Activated CD4-positive, alpha-beta T cell treated with anti-CD3 and anti-CD28 coated beads for 24 hours (primary cell): ENCODE results near the gene THEM5.

Source experiments
- DNase-seq, 2 donors: peaks; one replicate each; pipeline ENCODE4 v3.0.0-alpha.2; 2020; ENCODE audit warnings: low read depth in 2 of 2

THEM5 gene

DNA sequence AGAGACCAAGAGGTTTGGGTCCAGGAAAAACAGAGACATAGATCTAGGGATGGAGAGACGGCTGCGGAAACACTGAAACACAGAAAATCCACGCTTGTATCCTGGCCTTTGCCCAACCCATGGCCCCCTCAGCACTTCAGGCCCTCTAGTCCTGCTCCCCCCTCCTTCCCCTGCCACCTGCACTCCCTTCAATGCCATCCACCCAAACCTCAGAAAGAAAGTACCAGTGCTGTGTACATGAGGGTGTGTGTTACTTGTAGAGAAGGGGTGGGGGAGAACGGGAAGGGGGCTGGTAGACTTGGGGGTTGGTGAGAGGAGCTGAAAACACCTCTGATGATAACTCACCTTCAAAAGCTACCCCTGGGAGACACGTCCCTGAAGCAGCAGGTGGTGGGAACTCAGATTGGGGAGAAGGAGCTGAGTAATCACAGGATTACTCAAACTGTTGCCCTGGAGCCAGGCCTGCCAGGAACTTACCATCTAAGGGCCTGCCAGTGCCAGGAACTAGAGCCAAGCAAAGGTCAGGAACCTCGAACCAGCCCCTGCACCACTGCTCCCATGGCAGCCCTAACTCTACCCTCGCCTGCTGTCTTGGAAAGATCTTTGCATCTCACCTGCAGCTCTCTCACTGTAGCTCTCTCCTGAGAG, 33.4 kb downstream of the THEM5 start:
- DNase-seq, result no peak

GRCh38 chr1:151819227-151819835, 34.2 kb downstream of the THEM5 start:
- no peak for DNase-seq

- DNase-seq, result no peak
Observed at GRCh38 chr1:151817353-151817730, 36.2 kb downstream of the THEM5 start.

GRCh38 chr1:151816548-151817352, 36.8 kb downstream of the THEM5 start:
- DNase-seq, result no peak

GRCh38 chr1:151815716-151816327, 37.7 kb downstream of the THEM5 start:
- no peak for DNase-seq

DNA sequence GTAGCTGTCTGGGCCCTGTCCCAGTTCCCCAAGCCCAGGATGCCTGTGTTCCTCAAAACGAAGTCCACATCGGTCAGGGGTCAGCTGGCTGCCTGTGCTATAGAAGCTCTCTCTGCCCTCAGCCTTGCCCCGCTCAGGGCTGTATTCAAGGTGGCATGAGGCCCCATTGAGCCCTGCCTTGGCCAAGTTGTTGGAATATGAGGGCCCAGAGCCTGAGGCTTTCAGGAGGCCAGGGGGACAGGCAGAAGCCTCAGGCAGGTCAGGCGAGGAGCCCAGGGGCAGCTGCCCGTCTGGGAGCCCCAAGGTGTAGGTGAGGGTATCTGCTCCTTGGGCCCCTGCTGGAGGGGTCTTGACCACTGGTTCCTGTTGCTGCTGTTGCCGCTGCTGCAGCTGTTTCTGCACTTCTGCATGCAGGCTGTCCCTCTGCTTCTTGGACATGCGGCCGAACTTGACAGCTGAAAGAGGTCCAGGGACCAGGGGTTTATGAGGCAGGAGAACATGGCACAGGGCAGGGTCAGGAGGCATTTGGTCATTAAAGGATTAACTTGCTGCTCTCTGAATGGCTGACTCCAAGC, 38.5 kb downstream of the THEM5 start:
- no peak for DNase-seq

- no peak for DNase-seq
Observed at GRCh38 chr1:151814426-151814825, 39.1 kb downstream of the THEM5 start.

- no peak for DNase-seq
Observed at GRCh38 chr1:151813271-151813977, 40.1 kb downstream of the THEM5 start.

- no peak for DNase-seq
Observed at GRCh38 chr1:151811181-151811580, 42.3 kb downstream of the THEM5 start.

GRCh38 chr1:151809985-151810556, 43.4 kb downstream of the THEM5 start:
- DNase-seq, result no peak

- DNase-seq, result no peak
Observed at GRCh38 chr1:151809290-151809984, 44.1 kb downstream of the THEM5 start.

GRCh38 chr1:151807766-151808165, 45.7 kb downstream of the THEM5 start:
- no peak for DNase-seq

DNA sequence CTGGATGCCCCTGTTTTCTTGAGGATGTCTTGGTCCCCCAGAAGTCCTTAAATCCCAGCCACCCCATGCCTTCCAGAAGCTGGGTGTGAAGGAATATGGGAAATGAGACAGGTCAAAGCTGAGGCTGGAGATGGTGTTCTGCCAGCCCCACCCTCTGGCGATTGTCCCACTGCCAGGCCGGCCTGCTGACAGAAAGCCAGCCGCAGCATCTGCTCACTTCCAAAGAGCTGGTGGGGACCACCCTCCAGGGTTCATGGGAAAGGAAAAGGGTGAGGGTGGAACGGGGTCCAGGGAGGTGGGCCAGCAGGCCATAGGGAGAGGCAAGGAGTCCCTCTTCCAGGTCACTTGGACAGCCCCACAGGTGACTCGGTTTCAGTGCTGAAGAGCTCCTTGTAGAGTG, 46.4 kb downstream of the THEM5 start:
- DNase-seq, result no peak

DNA sequence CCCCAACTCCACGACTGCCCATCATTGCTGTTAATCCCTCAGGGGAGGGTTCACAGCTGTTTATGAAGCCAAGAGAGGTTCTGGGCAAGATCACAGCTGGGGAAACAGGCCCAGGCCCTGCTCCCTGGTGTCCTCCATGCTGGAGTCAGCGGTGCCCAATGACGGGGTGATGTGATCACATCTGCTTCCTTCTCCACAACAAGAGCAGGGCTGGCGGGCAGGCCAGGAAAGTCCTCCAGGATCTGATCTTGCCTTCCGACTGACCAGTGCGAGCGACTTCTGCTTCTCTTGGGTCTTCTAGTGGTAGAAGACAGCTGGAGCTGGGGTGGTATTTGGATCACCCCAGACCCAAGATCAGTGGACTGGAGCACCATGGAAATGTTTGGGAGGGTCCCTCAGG, 47.3 kb downstream of the THEM5 start:
- DNase-seq, result no peak

DNA sequence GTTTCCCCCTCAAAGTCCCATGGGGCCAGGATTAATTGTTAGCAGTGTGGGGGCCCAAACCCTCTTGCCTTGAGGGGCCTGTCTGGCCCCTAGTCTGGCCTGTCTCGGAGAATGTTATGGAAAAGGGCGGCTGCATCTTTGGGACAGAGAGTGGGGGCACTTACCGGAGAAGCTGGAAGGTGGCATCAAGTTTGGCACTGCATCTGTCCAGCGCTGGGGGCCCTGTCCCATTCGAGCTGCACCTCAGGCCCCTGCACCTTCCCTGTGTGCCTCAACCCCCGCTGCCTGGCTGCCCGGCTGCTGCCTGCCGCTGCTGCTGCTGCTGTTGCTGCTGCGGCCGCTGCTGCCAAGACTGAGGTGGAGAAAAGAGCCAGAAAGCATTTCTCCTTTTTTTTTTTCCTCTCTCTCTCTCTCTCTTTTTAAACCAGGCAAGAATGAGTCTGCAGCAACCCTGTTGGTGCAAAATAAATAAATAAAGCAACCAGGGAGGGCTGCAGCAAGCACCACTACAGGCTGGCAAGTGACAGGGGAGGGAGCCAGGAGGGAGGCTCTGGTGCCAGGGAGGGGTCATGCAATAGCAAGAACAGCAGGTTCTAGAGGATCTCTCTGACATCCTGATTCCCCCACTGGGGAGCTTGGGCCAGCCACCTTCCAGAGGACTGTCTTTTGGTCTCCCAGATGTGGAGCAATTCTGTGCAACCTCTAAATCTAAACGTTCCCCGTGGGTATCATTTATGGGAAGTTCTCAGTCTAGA, 48.3 kb downstream of the THEM5 start, which contains the start of gene LINGO4:
TSS of gene LINGO4 (minus strand) at position 354 of the 755 bp plus-strand sequence. CDS start 2,715 bp downstream, outside the sequence.
- no peak for DNase-seq

- DNase-seq, result no peak
Observed at GRCh38 chr1:151803915-151804314, 49.6 kb downstream of the THEM5 start.

GRCh38 chr1:151803164-151803563, 50.3 kb downstream of the THEM5 start:
- no peak for DNase-seq

- no peak for DNase-seq
Observed at GRCh38 chr1:151802372-151802771, 51.1 kb downstream of the THEM5 start.

DNA sequence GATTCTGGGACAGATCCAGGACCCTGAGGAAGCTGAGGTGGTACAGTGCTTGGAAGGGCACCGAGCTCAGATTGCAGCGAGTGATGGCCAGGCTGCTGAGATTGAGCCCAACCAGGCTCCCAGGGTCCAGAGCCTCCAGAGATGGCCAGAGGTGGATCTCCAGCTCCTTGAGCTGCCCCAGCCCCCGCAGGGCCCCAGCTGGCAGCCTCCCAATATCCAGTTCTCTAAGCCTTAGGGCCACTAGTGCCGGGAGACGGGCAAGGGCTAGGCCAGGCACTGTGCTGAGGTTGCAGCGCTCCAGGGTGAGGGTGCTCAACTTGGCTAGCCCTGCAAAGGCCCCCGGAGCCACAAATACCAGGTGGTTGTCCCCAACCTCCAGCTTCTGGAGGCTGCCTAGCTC, 51.7 kb downstream of the THEM5 start:
- no peak for DNase-seq
